SK-N-MC (cell line): Measurements from ENCODE around the gene SNX24.

Source experiments
- EZH2 ChIP-seq: fragments of 200-600 bp; sonication (generic); IDR thresholded peaks from one replicate; pipeline ENCODE4 v1.6.1; 2017; ENCODE audit warnings: antibody characterized with exemption
- POLR2AphosphoS5 ChIP-seq: IDR thresholded peaks from 2 replicates; pipeline ENCODE4 v1.6.1; 2012; ENCODE audit warnings: mild to moderate bottlenecking, low read depth, low read length, borderline replicate concordance

DNA sequence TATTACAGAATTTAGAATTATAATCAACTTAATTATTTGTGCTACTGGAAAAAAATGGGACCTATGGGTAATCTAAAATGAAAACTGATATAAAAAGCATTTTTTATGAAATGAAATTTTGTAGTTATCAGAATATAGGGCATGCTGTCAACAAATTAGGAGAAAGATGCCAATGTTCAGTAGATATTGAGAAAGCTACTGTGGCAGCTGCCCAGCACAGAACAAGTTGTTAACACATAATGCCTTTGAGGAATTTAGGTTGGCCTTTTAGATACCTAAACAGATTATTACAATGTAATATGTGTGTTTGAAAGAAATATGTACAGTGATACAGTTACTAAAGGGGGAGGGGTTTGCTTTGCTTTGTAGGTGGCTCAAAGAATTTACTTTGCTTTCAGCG lies 137.0 kb downstream of the SNX24 start:
- TF ChIP-seq POLR2AphosphoS5 (no peak), EZH2 (no peak)
